BJ (cell line): ENCODE results near the gene SPANXN2. TPM values are rescaled to one million over a fixed set of nuclear protein-coding genes. Genes with fewer than 3 reads are reported as not detected.
"Not testable (repeated sequence)": the region's sequence is repeated elsewhere in the genome, so short reads cannot be mapped to it uniquely, and the experiment has no call there.

Experiments used
- CTCF ChIA-PET: fragments of 350-600 bp; formaldehyde crosslinking; extraction: SDS; loops from one replicate; lab custom pipeline; 2021; ENCODE audit warnings: antibody characterized with exemption, inconsistent platforms; lab: Yijun Ruan, JAX
- POLR2A ChIA-PET: fragments of 300-600 bp; sonication (Branson Sonifier 250); formaldehyde crosslinking; extraction: SDS; loops from one replicate; lab custom pipeline; 2021; ENCODE audit warnings: antibody characterized with exemption; lab: Charles Lee
- DNase-seq: peaks from one replicate; pipeline ENCODE4 v3.0.0-alpha.2; 2011; ENCODE audit warnings: low read depth
- H3K27me3 ChIP-seq: 2 replicates; pipeline ENCODE4 v1.6.0; 2011; ENCODE audit warnings: low read length; ENCODE audit not compliant: control insufficient read depth, insufficient read depth
- H3K36me3 ChIP-seq: 2 replicates; pipeline ENCODE4 v1.5.1; 2011; ENCODE audit warnings: low read length; ENCODE audit not compliant: control insufficient read depth, insufficient read depth
- H3K4me3 ChIP-seq: 2 replicates; pipeline ENCODE4 v1.5.1; 2011; ENCODE audit warnings: low read depth, mild to moderate bottlenecking, control low read depth, low read length
- polyA minus RNA-seq: library from RNA; depleted of rRNA, polyadenylated mRNA; stranded (reverse); fragments of >200 nt; gene quantifications from 2 replicates; pipeline ENCODE4 v1.2.3, GENCODE V29; 2011; rRNA and poly(A)+ RNA removed
- polyA plus RNA-seq: library from polyadenylated mRNA; depleted of rRNA; stranded (reverse); fragments of >200 nt; gene quantifications from 2 replicates; pipeline ENCODE4 v1.2.3, GENCODE V29; 2011; rRNA removed
- TF ChIP-seq, protein P1 (sequence below): IDR thresholded peaks from 2 replicates; pipeline ENCODE4 v1.5.1; 2011; ENCODE audit warnings: low read depth, mild to moderate bottlenecking, control low read depth, inconsistent platforms, low read length, moderate library complexity; ENCODE audit not compliant: insufficient read depth

The SPANXN2 gene, protein sequence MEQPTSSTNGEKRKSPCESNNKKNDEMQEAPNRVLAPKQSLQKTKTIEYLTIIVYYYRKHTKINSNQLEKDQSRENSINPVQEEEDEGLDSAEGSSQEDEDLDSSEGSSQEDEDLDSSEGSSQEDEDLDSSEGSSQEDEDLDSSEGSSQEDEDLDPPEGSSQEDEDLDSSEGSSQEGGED
- polyA plus RNA-seq (not detected in 2 replicates), polyA minus RNA-seq (not detected in 2 replicates)

- H3K27me3 ChIP-seq, POLR2A ChIA-PET, H3K36me3 ChIP-seq, CTCF ChIA-PET, DNase-seq, H3K4me3 ChIP-seq: not testable (repeated sequence)
Measured at GRCh38 chrX:143720652-143721051, at the start of gene SPANXN2. Gene SPANXN2, minus strand, starts transcription at chrX:143720752. Its CDS starts 84 bp downstream, at chrX:143720668.

DNA sequence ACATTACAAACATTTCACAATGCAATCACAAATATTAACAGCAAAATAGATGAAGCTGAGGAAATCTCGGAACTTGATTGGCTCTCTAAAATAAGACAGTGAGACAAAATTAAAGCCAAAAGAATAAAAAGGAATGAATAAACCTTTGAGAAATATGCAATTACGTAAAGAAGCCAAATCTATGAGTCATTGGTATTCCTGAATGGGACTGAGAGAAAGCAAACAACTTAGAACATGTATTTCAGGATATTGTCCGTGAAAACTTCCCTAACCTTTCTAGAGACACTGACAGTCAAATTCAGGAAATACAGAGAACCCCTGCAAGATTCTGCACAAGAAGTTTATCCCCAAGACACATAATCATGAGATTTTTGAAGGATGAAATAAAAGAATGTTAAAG is 48.4 kb upstream of the SPANXN2 start:
- no peaks in the 10 kb centered on the region for H3K27me3 ChIP-seq
- POLR2A ChIA-PET: no interaction called here
- CTCF ChIA-PET: no interaction called here
- H3K4me3 ChIP-seq: no peak overlapping the region
- H3K36me3 ChIP-seq: no peaks in the 10 kb centered on the region
- no peak for DNase-seq
- TF ChIP-seq, protein P1, sequence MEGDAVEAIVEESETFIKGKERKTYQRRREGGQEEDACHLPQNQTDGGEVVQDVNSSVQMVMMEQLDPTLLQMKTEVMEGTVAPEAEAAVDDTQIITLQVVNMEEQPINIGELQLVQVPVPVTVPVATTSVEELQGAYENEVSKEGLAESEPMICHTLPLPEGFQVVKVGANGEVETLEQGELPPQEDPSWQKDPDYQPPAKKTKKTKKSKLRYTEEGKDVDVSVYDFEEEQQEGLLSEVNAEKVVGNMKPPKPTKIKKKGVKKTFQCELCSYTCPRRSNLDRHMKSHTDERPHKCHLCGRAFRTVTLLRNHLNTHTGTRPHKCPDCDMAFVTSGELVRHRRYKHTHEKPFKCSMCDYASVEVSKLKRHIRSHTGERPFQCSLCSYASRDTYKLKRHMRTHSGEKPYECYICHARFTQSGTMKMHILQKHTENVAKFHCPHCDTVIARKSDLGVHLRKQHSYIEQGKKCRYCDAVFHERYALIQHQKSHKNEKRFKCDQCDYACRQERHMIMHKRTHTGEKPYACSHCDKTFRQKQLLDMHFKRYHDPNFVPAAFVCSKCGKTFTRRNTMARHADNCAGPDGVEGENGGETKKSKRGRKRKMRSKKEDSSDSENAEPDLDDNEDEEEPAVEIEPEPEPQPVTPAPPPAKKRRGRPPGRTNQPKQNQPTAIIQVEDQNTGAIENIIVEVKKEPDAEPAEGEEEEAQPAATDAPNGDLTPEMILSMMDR: no peak

GRCh38 chrX:143767789-143768188 is 47.2 kb upstream of the SPANXN2 start:
- CTCF ChIA-PET, DNase-seq, H3K27me3 ChIP-seq: not testable (repeated sequence)

DNA sequence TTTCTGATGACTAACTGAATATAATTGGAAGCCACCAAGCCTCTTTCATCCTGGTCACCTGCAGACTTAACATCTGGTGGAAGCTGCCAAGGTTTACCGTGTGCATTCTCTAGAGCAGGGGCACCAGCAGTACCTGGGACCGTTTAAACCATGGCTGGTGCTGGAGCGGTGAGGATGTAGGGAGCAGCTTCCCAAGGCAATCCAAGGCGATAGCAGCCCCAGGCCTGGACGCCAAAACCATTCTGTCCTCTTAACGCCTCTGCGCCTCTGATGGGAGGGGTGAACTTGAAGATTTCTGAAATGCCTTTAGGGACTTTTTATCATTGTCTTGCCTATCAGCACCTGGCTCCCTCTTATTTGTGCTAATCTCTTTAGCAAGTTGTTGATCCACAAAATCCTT is 37.3 kb upstream of the SPANXN2 start:
- CTCF ChIA-PET: no interaction called here
- DNase-seq: no peak
- H3K27me3 ChIP-seq: no peaks in the 10 kb centered on the region
- POLR2A ChIA-PET: no interaction called here
- no peaks in the 10 kb centered on the region for H3K36me3 ChIP-seq
- H3K4me3 ChIP-seq: no peak overlapping the region
- TF ChIP-seq, protein P1: no peak

More at GRCh38 chrX:143767789-143768188, 47.2 kb upstream of the SPANXN2 start:
- H3K4me3 ChIP-seq, POLR2A ChIA-PET, H3K36me3 ChIP-seq: not testable (repeated sequence)

DNA sequence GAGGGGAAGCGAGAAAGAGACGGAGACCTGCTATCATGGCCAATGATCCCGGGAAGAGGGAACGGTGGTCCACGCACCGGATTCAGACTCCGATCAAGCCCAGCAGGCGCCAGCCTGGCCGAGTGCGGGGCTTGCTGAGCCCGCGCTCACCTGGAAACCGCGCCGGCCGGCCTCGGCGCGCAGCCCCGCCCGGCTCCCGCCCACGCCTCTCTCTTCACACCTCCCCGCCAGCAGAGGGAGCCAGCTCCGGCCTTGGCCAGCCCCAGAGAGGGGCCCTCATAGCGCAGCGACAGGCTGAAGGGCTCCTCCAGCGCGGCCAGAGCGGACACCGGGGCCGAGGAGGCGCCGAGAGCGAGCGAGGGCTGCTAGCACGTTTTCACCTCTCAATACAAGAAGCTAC is 36.8 kb upstream of the SPANXN2 start:
- POLR2A ChIA-PET: no interaction called here
- no peaks in the 10 kb centered on the region for H3K36me3 ChIP-seq
- CTCF ChIA-PET: no interaction called here
- no peaks in the 10 kb centered on the region for H3K27me3 ChIP-seq
- TF ChIP-seq, protein P1: no peak
- DNase-seq: no peak
- H3K4me3 ChIP-seq: no peak overlapping the region

GRCh38 chrX:143754183-143754582 is 33.6 kb upstream of the SPANXN2 start:
- H3K27me3 ChIP-seq: no peaks in the 10 kb centered on the region
- POLR2A ChIA-PET: no interaction called here
- TF ChIP-seq, protein P1: no peak
- no peaks in the 10 kb centered on the region for H3K36me3 ChIP-seq
- H3K4me3 ChIP-seq: no peak overlapping the region
- no peak for DNase-seq
- CTCF ChIA-PET: no interaction called here
